HepG2 (cell line): ENCODE measurements around the gene AMHR2. TPM values are rescaled to one million over a fixed set of nuclear protein-coding genes. Genes with fewer than 3 reads are reported as not detected.

Experiments used
- ARNT2 ChIP-seq: sonication (generic); formaldehyde crosslinking; IDR thresholded peaks from 2 replicates; pipeline ENCODE4 v1.8.0; 2022; ENCODE audit warnings: mild to moderate bottlenecking, low read depth, missing genetic modification reagents, moderate library complexity
- BORCS8-MEF2B ChIP-seq: sonication (generic); formaldehyde crosslinking; IDR thresholded peaks from 2 replicates; pipeline ENCODE4 v1.8.0; 2022; ENCODE audit warnings: mild to moderate bottlenecking, missing genetic modification reagents
- BRD4 ChIP-seq: sonication (generic); formaldehyde crosslinking; IDR thresholded peaks from 2 replicates; pipeline ENCODE4 v1.4.0; 2020; ENCODE audit warnings: missing genetic modification reagents
- FOXM1 ChIP-seq: sonication (generic); formaldehyde crosslinking; IDR thresholded peaks from 2 replicates; pipeline ENCODE4 v1.5.0; 2020; ENCODE audit warnings: missing genetic modification reagents
- HNRNPUL1 ChIP-seq: fragments of 200-400 bp; formaldehyde crosslinking; IDR thresholded peaks from 2 replicates; pipeline ENCODE4 v1.6.1; 2017; ENCODE audit warnings: low read depth, mild to moderate bottlenecking, low read length, moderate library complexity
- HOXA3 ChIP-seq: sonication (generic); formaldehyde crosslinking; IDR thresholded peaks from 2 replicates; pipeline ENCODE4 v1.5.0; 2020; ENCODE audit warnings: missing genetic modification reagents
- MTA1 ChIP-seq: sonication (generic); formaldehyde crosslinking; IDR thresholded peaks from 2 replicates; pipeline ENCODE4 v1.4.0; 2020; ENCODE audit warnings: missing genetic modification reagents, mild to moderate bottlenecking, borderline replicate concordance
- NFYB ChIP-seq: sonication (generic); formaldehyde crosslinking; IDR thresholded peaks from 2 replicates; pipeline ENCODE4 v1.4.0; 2020; ENCODE audit warnings: missing genetic modification reagents
- RCOR2 ChIP-seq: IDR thresholded peaks from 2 replicates; pipeline ENCODE4 v1.6.1; 2016; ENCODE audit warnings: missing biosample characterization, missing genetic modification reagents
- RELA ChIP-seq: sonication (generic); formaldehyde crosslinking; IDR thresholded peaks from 2 replicates; pipeline ENCODE4 v1.4.0; 2020; ENCODE audit warnings: missing genetic modification reagents
- RFX1 ChIP-seq: fragments of 450-650 bp; IDR thresholded peaks from 2 replicates; pipeline ENCODE4 v1.6.1; 2017
- SALL2 ChIP-seq: sonication (generic); formaldehyde crosslinking; IDR thresholded peaks from 2 replicates; pipeline ENCODE4 v1.8.1; 2023; ENCODE audit warnings: mild to moderate bottlenecking, missing genetic modification reagents, inconsistent platforms
- SMARCC2 ChIP-seq: fragments of 450-650 bp; IDR thresholded peaks from 2 replicates; pipeline ENCODE4 v1.6.1; 2017; ENCODE audit warnings: antibody characterized with exemption, mild to moderate bottlenecking
- SMARCE1 ChIP-seq: fragments of 450-650 bp; IDR thresholded peaks from 2 replicates; pipeline ENCODE4 v1.6.1; 2017; ENCODE audit warnings: borderline replicate concordance
- TCF7 ChIP-seq: sonication (generic); IDR thresholded peaks from 2 replicates; pipeline ENCODE4 v1.6.1; 2016; ENCODE audit warnings: antibody characterized with exemption, low read depth
- XBP1 ChIP-seq: sonication (generic); formaldehyde crosslinking; IDR thresholded peaks from 2 replicates; pipeline ENCODE4 v1.5.0; 2020; ENCODE audit warnings: missing genetic modification reagents
- ZC3H13 ChIP-seq: sonication (generic); formaldehyde crosslinking; IDR thresholded peaks from 2 replicates; pipeline ENCODE4 v1.8.1; 2023; ENCODE audit warnings: mild to moderate bottlenecking, missing genetic modification reagents, moderate library complexity
- ZEB1 ChIP-seq: IDR thresholded peaks from 2 replicates; pipeline ENCODE4 v1.6.1; 2012; ENCODE audit warnings: mild to moderate bottlenecking, low read depth, inconsistent platforms; ENCODE audit not compliant: insufficient replicate concordance
- ZNF124 ChIP-seq: sonication (generic); formaldehyde crosslinking; IDR thresholded peaks from 2 replicates; pipeline ENCODE4 v1.4.0; 2020; ENCODE audit warnings: missing genetic modification reagents
- ZNF274 ChIP-seq: sonication (generic); formaldehyde crosslinking; IDR thresholded peaks from 2 replicates; pipeline ENCODE4 v1.5.1; 2020; ENCODE audit warnings: mild to moderate bottlenecking, missing genetic modification reagents
- ZNF441 ChIP-seq: sonication (generic); formaldehyde crosslinking; IDR thresholded peaks from 2 replicates; pipeline ENCODE4 v1.7.0; 2021; ENCODE audit warnings: missing genetic modification reagents, borderline replicate concordance
- ZNF543 ChIP-seq: sonication (generic); formaldehyde crosslinking; IDR thresholded peaks from 2 replicates; pipeline ENCODE4 v1.4.0; 2020; ENCODE audit warnings: mild to moderate bottlenecking, missing genetic modification reagents
- ZNF556 ChIP-seq: sonication (generic); formaldehyde crosslinking; IDR thresholded peaks from 2 replicates; pipeline ENCODE4 v1.4.0; 2020; ENCODE audit warnings: mild to moderate bottlenecking, missing genetic modification reagents, borderline replicate concordance
- ZNF557 ChIP-seq: sonication (generic); formaldehyde crosslinking; IDR thresholded peaks from 2 replicates; pipeline ENCODE4 v1.4.0; 2020; ENCODE audit warnings: missing genetic modification reagents
- polyA plus RNA-seq, 8 experiments: library from polyadenylated mRNA; depleted of rRNA in 3 of 8; stranded (reverse) in 7 of 8; unstranded in 1 of 8; fragments of >200 nt; fragmentation: Illumina TruSeq in 4 of 8; extraction: Trizol in 4 of 8; gene quantifications; 2 replicates each; pipeline versions ENCODE4 v1.2.1 to v1.2.3, GENCODE V29; 2011 to 2016; ENCODE audit warnings: low read depth in 4 of 8, missing spikeins in 1 of 8, mixed read lengths in 1 of 8; ENCODE audit not compliant: insufficient read depth in 1 of 8
- total RNA-seq, 5 experiments: library from RNA; depleted of rRNA; stranded (reverse); fragments of >200 nt; fragmentation: Illumina TruSeq; extraction: Trizol; gene quantifications; 2 replicates each; pipeline ENCODE4 v1.2.3, GENCODE V29; 2016; ENCODE audit warnings: low read depth in 1 of 5
- TF ChIP-seq, protein P1 (sequence below): sonication (generic); formaldehyde crosslinking; IDR thresholded peaks from 2 replicates; pipeline ENCODE4 v1.4.0; 2020; ENCODE audit warnings: missing genetic modification reagents, borderline replicate concordance
- TF ChIP-seq, protein P2 (sequence below): IDR thresholded peaks from 2 replicates; pipeline ENCODE4 v1.6.1; 2016; ENCODE audit warnings: low read depth
- TF ChIP-seq, protein P3 (sequence below): sonication (generic); formaldehyde crosslinking; IDR thresholded peaks from 2 replicates; pipeline ENCODE4 v1.4.0; 2020; ENCODE audit warnings: mild to moderate bottlenecking, missing genetic modification reagents
- TF ChIP-seq, protein P4 (sequence below): sonication (generic); formaldehyde crosslinking; IDR thresholded peaks from 2 replicates; pipeline ENCODE4 v1.4.0; 2020; ENCODE audit warnings: missing genetic modification reagents

AMHR2 gene
- total and polyA plus RNA-seq, 2 of the 13 experiments (the other 11 are each of a cell fraction or from before 2014, with no cell fraction given): 0.24 to 0.58 TPM

DNA sequence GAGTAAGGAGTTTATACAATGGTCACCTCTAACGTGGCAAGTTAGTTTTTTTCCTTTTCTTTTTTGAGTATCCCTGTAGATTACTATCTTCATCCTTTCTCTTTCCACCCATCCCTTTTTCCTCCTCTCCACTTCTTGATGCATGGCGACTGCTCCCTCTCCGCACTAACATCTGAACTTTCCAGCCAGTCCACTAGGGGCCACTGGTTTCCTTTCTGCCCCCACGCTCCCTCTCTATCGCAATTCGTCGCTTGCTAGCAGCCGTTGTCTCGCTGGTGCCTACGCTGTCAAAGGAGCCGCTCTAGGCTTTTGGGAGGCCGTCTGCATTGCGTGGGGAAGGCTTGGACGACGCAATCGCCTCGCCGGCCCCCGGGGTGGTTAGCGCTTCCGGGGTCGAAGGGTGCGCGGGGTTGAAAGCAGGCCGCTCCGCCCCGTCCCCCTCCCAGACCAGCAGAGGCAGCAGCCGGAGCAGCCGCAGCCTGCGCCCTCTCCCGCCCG is 28.1 kb downstream of the AMHR2 start, which contains the start of gene PCBP2 (continued):
- TF ChIP-seq, protein P1, sequence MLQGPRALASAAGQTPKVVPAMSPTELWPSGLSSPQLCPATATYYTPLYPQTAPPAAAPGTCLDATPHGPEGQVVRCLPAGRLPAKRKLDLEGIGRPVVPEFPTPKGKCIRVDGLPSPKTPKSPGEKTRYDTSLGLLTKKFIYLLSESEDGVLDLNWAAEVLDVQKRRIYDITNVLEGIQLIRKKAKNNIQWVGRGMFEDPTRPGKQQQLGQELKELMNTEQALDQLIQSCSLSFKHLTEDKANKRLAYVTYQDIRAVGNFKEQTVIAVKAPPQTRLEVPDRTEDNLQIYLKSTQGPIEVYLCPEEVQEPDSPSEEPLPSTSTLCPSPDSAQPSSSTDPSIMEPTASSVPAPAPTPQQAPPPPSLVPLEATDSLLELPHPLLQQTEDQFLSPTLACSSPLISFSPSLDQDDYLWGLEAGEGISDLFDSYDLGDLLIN (CRISPR knock-in tag): no peak
- no peak for TF ChIP-seq ZNF557
- peak; percentile 95 for TF ChIP-seq HOXA3
- TF ChIP-seq BORCS8-MEF2B (CRISPR knock-in tag): no peak
- peak; percentile 20; the same call in 1 of the 2 replicates for TF ChIP-seq TCF7
- TF ChIP-seq NFYB (CRISPR knock-in tag): peak; percentile 36; the same call in 1 of the 2 replicates
- TF ChIP-seq, protein P2, sequence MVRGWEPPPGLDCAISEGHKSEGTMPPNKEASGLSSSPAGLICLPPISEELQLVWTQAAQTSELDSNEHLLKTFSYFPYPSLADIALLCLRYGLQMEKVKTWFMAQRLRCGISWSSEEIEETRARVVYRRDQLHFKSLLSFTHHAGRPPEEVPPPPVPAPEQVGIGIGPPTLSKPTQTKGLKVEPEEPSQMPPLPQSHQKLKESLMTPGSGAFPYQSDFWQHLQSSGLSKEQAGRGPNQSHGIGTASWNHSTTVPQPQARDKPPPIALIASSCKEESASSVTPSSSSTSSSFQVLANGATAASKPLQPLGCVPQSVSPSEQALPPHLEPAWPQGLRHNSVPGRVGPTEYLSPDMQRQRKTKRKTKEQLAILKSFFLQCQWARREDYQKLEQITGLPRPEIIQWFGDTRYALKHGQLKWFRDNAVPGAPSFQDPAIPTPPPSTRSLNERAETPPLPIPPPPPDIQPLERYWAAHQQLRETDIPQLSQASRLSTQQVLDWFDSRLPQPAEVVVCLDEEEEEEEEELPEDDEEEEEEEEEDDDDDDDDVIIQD (CRISPR knock-in tag): peak; percentile 65
- TF ChIP-seq ZNF274 (CRISPR knock-in tag): peak; percentile 25; the same call in 1 of the 2 replicates
- peak; percentile 43; the same call in 1 of the 2 replicates for TF ChIP-seq ARNT2 (CRISPR knock-in tag)
- no peak for TF ChIP-seq RFX1
- TF ChIP-seq FOXM1 (CRISPR knock-in tag): no peak
- TF ChIP-seq, protein P3, sequence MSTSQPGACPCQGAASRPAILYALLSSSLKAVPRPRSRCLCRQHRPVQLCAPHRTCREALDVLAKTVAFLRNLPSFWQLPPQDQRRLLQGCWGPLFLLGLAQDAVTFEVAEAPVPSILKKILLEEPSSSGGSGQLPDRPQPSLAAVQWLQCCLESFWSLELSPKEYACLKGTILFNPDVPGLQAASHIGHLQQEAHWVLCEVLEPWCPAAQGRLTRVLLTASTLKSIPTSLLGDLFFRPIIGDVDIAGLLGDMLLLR (CRISPR knock-in tag): no peak
- TF ChIP-seq RELA (CRISPR knock-in tag): peak; percentile 89; the same call in 1 of the 2 replicates
- TF ChIP-seq HNRNPUL1: no peak
- TF ChIP-seq BRD4: no peak
- TF ChIP-seq ZNF441 (CRISPR knock-in tag): no peak
- TF ChIP-seq MTA1: no peak
- TF ChIP-seq ZNF543 (CRISPR knock-in tag): peak; percentile 44; the same call in 1 of the 2 replicates
- peak; percentile 8 for TF ChIP-seq ZEB1
- no peak for TF ChIP-seq SMARCE1
- 0 out of 2 replicates have a peak, but pooled peaks have one; percentile 20 for TF ChIP-seq RCOR2 (CRISPR knock-in tag)
- TF ChIP-seq SMARCC2: no peak
- TF ChIP-seq ZC3H13 (CRISPR knock-in tag): peak; percentile 35; the same call in 1 of the 2 replicates
- TF ChIP-seq SALL2: peak; percentile 66; the same call in 1 of the 2 replicates
- TF ChIP-seq, protein P4, sequence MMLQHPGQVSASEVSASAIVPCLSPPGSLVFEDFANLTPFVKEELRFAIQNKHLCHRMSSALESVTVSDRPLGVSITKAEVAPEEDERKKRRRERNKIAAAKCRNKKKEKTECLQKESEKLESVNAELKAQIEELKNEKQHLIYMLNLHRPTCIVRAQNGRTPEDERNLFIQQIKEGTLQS (CRISPR knock-in tag): peak; percentile 76
- TF ChIP-seq ZNF556 (CRISPR knock-in tag): no peak
- no peak for TF ChIP-seq XBP1 (CRISPR knock-in tag)
- peak; percentile 33; the same call in 1 of the 2 replicates for TF ChIP-seq ZNF124
